ENCODE data around the gene NUDT16L1.

The NUDT16L1 gene

DNA sequence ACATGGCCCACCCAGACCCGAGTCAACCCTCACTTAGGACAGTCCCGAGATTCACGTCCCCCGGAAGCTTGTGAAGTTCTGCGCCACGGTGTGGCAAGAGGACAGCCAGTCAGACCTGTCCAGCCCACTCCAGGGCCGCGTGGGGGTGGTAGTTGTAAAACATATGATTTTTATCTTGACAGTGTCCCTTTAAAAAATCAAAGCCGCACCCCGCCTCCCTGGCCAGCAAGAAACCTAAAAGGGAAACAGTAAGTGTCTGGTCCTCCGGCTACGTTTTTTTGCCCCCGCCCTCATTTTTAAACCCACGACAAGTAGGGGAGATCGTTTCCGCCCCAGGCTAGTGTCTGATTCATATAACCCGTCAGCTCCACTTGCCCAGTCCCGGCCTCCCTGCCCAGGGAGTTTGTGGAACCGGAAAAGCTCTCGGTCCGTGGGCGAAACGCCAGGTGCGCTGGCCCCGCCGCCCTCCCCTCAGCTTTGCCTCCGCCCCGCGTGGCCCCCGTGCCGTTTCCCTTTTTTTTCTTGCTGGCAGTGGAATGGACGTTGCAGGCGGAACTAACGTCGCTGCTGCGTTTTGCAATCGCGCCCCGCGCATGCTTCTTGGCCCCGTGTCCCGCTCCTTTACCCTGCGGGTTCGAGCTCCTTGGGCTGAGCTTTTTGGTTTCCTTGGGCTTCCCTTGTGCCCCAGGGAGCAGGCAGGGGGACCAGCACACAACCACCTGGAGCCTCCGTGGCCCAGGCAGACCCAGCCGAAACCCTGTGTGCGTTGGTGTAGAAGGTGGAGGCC lies 13.3 kb upstream of the NUDT16L1 start:
- WGBS, 2 donors (ENCODE audit: extremely low coverage in 2 of 2, insufficient read length in 2 of 2, insufficient replicate concordance in 1 of 2) = no CpG with 5 or more reads among the region's 47 CpGs
- Histone ChIP-seq H2AFZ (ENCODE audit: low read length) (no peak overlapping the region), H3K4ac (ENCODE audit: low read length) (no peak overlapping the region), H4K91ac (ENCODE audit: low read depth, low read length, poor library complexity) (no peak overlapping the region), H4K8ac (ENCODE audit: low read depth, low read length) (no peak overlapping the region), H3K4me3 (ENCODE audit: low read length in 2 of 2) (no peak overlapping the region), H3K36me3 (replicated peaks in 1 of 2; ENCODE audit: control insufficient read depth in 2 of 2, insufficient read depth in 2 of 2, low read length in 2 of 2) (peaks cover 17 to 76% of the 10 kb centered on the region in 2 donors), H3K9me3 (replicated peaks in 1 of 2; ENCODE audit: control insufficient read depth in 2 of 2, insufficient read depth in 1 of 2, low read depth in 1 of 2, low read length in 2 of 2) (no peaks in the 10 kb centered on the region), H3K18ac (ENCODE audit: low read length) (no peak overlapping the region), H2AK5ac (ENCODE audit: low read depth, low read length) (no peak overlapping the region), H3K14ac (ENCODE audit: low read length) (no peak overlapping the region), H2BK5ac (ENCODE audit: low read length) (no peak overlapping the region), H3K23ac (ENCODE audit: low read depth, low read length, poor library complexity) (no peak overlapping the region), H3K4me1 (ENCODE audit: control insufficient read depth in 2 of 2, insufficient read depth in 1 of 2, low read depth in 1 of 2, low read length in 2 of 2) (no peaks in the 10 kb centered on the region), H3K27ac (replicated peaks; ENCODE audit: low read length) (no peak overlapping the region), H3K27me3 (ENCODE audit: control insufficient read depth in 3 of 3, insufficient read depth in 3 of 3, low read depth in 1 of 3, low read length in 3 of 3) (no peaks in the 10 kb centered on the region), H3K4me2 (ENCODE audit: insufficient read depth, low read length, poor library complexity, severe bottlenecking) (no peak overlapping the region), H2BK12ac (ENCODE audit: low read length) (no peak overlapping the region), H2BK120ac (ENCODE audit: low read depth, low read length) (no peak overlapping the region), H3K79me1 (ENCODE audit: low read depth, low read length) (peaks cover 6% of the 10 kb centered on the region), H3K9ac (ENCODE audit: low read depth, low read length, poor library complexity) (no peak overlapping the region), H2BK15ac (ENCODE audit: low read length) (no peak overlapping the region)
- no peak for DNase-seq (ENCODE audit: low spot score)

DNA sequence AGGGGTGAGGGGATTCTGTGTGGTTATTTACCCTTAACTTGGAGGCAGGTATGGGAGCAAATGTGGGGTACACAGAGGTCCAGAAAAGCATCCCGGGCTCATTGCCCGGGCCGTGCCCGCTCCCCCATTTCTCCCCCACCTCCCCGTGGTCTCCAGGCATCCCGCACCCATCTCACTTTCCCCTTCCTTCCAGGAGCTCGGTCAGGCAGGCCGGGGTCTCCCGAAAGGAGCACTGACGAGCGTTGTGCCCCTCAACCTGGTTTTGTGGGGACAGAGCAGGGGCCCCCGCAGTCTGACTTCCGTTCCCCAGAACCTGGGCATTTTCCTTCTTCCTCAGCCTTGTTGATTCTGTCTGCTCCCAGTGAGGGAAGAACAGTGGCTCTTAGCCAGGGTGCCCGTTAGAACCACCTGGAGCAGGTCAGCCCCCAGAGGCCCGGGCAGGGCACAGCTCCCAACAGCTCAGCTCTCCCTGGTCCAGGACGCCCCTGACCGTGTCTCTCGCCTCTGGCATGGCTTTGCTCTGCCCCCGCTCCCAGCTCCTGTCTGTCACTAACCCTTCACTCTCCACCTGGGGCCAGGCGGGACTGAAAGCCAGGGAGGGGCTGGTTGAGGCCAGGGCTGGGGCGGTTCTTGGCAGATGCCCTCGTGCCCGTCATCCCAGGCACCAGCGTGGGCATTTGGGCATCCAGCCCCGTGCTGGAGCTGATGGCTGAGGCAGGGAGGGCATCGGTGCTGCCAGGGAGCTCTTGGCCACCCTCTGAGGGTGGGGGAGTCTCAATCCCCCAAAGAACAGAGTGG lies 12.5 kb upstream of the NUDT16L1 start:
- Histone ChIP-seq H4K91ac (ENCODE audit: low read depth, low read length, poor library complexity) (no peak overlapping the region), H2BK12ac (ENCODE audit: low read length) (no peak overlapping the region), H3K4me3 (ENCODE audit: low read length in 2 of 2) (no peak overlapping the region), H3K79me1 (ENCODE audit: low read depth, low read length) (peaks cover 6% of the 10 kb centered on the region), H3K27me3 (ENCODE audit: control insufficient read depth in 3 of 3, insufficient read depth in 3 of 3, low read depth in 1 of 3, low read length in 3 of 3) (no peaks in the 10 kb centered on the region), H2AK5ac (ENCODE audit: low read depth, low read length) (peak overlapping the region; percentile 37), H3K4ac (ENCODE audit: low read length) (no peak overlapping the region), H4K8ac (ENCODE audit: low read depth, low read length) (peak overlapping the region; percentile 72), H2BK5ac (ENCODE audit: low read length) (peak overlapping the region; percentile 24), H3K4me2 (ENCODE audit: insufficient read depth, low read length, poor library complexity, severe bottlenecking) (no peak overlapping the region), H3K27ac (replicated peaks; ENCODE audit: low read length) (no peak overlapping the region), H3K14ac (ENCODE audit: low read length) (no peak overlapping the region), H3K4me1 (ENCODE audit: control insufficient read depth in 2 of 2, insufficient read depth in 1 of 2, low read depth in 1 of 2, low read length in 2 of 2) (no peaks in the 10 kb centered on the region), H3K23ac (ENCODE audit: low read depth, low read length, poor library complexity) (peak overlapping the region; percentile 60), H3K9me3 (replicated peaks in 1 of 2; ENCODE audit: control insufficient read depth in 2 of 2, insufficient read depth in 1 of 2, low read depth in 1 of 2, low read length in 2 of 2) (no peaks in the 10 kb centered on the region), H2BK15ac (ENCODE audit: low read length) (no peak overlapping the region), H3K36me3 (replicated peaks in 1 of 2; ENCODE audit: control insufficient read depth in 2 of 2, insufficient read depth in 2 of 2, low read length in 2 of 2) (peaks cover 17 to 83% of the 10 kb centered on the region in 2 donors), H3K9ac (ENCODE audit: low read depth, low read length, poor library complexity) (peak overlapping the region; percentile 44), H3K18ac (ENCODE audit: low read length) (no peak overlapping the region), H2AFZ (ENCODE audit: low read length) (no peak overlapping the region), H2BK120ac (ENCODE audit: low read depth, low read length) (no peak overlapping the region)
- no peak for DNase-seq (ENCODE audit: low spot score)
- no CpG with 5 or more reads among the region's 26 CpGs for WGBS, 2 donors (ENCODE audit: extremely low coverage in 2 of 2, insufficient read length in 2 of 2, insufficient replicate concordance in 1 of 2)

DNA sequence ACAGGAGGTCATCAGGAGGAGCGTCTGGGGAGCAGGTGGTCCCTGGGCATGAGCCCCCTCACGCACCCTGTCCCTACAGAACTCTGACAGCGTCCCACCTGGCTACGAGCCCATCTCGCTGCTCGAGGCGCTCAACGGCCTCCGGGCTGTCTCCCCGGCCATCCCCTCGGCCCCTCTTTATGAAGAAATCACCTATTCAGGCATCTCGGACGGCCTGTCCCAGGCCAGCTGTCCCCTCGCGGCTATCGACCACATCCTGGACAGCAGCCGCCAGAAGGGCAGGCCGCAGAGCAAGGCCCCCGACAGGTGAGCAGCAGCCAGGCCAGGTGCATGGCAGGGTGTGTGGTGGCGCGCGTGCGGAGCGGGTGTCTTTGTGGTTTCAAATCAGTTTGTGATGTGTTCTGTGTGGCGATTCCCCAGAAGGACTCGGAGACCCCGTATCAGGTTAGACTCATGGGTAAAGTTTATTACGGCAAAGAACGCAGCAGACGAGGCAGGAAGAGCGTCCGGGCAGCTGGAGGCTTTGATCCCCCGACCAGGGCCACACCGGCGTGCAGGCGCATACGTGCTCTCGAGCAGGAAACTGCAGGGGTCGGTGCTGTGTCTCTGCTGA lies 11.8 kb upstream of the NUDT16L1 start:
- Histone ChIP-seq H2AFZ (ENCODE audit: low read length) (no peak overlapping the region), H2BK12ac (ENCODE audit: low read length) (no peak overlapping the region), H3K9me3 (replicated peaks in 1 of 2; ENCODE audit: control insufficient read depth in 2 of 2, insufficient read depth in 1 of 2, low read depth in 1 of 2, low read length in 2 of 2) (no peaks in the 10 kb centered on the region), H3K36me3 (replicated peaks in 1 of 2; ENCODE audit: control insufficient read depth in 2 of 2, insufficient read depth in 2 of 2, low read length in 2 of 2) (peaks cover 19 to 85% of the 10 kb centered on the region in 2 donors), H4K8ac (ENCODE audit: low read depth, low read length) (peak overlapping the region; percentile 72), H2BK5ac (ENCODE audit: low read length) (no peak overlapping the region), H3K9ac (ENCODE audit: low read depth, low read length, poor library complexity) (peak overlapping the region; percentile 12), H2AK5ac (ENCODE audit: low read depth, low read length) (no peak overlapping the region), H3K79me1 (ENCODE audit: low read depth, low read length) (peaks cover 6% of the 10 kb centered on the region), H3K23ac (ENCODE audit: low read depth, low read length, poor library complexity) (peak overlapping the region; percentile 60), H3K27me3 (ENCODE audit: control insufficient read depth in 3 of 3, insufficient read depth in 3 of 3, low read depth in 1 of 3, low read length in 3 of 3) (no peaks in the 10 kb centered on the region), H3K4me2 (ENCODE audit: insufficient read depth, low read length, poor library complexity, severe bottlenecking) (no peak overlapping the region), H3K14ac (ENCODE audit: low read length) (no peak overlapping the region), H3K4me1 (ENCODE audit: control insufficient read depth in 2 of 2, insufficient read depth in 1 of 2, low read depth in 1 of 2, low read length in 2 of 2) (no peaks in the 10 kb centered on the region), H2BK15ac (ENCODE audit: low read length) (no peak overlapping the region), H3K27ac (replicated peaks; ENCODE audit: low read length) (no peak overlapping the region), H3K4ac (ENCODE audit: low read length) (no peak overlapping the region), H2BK120ac (ENCODE audit: low read depth, low read length) (no peak overlapping the region), H3K4me3 (ENCODE audit: low read length in 2 of 2) (no peak overlapping the region), H3K18ac (ENCODE audit: low read length) (no peak overlapping the region), H4K91ac (ENCODE audit: low read depth, low read length, poor library complexity) (no peak overlapping the region)
- no peak for DNase-seq (ENCODE audit: low spot score)
- WGBS, 2 donors (ENCODE audit: extremely low coverage in 2 of 2, insufficient read length in 2 of 2, insufficient replicate concordance in 1 of 2) = no CpG with 5 or more reads among the region's 39 CpGs
